GM21367 (cell line): ENCODE data around the gene CPHXL.

ENCODE experiments used
- ATAC-seq: cut with Tn5 transposase; IDR thresholded peaks from one replicate; pipeline ENCODE4 v1.9.1; 2021; ENCODE audit not compliant: unreplicated experiment

Gene CPHXL

GRCh38 chr16:75702242-75702641, 24.0 kb downstream of the CPHXL start:
- no peak for ATAC-seq

- no peak for ATAC-seq
These were observed 24.9 kb downstream of the CPHXL start, which contains the start of gene DUXB for GRCh38 chr16:75701361-75701760. Gene DUXB, minus strand, starts transcription at chr16:75701461. Its CDS starts 43 bp downstream, at chr16:75701418.

- ATAC-seq = no peak
These were observed 28.7 kb downstream of the CPHXL start for GRCh38 chr16:75697571-75697970.

- ATAC-seq = no peak
These were observed 30.6 kb downstream of the CPHXL start for GRCh38 chr16:75695708-75696107.

GRCh38 chr16:75687361-75687760, 38.9 kb downstream of the CPHXL start:
- ATAC-seq = no peak

GRCh38 chr16:75682308-75682707, 44.0 kb downstream of the CPHXL start:
- no peak for ATAC-seq

- ATAC-seq = no peak
These were observed 46.9 kb downstream of the CPHXL start for GRCh38 chr16:75679366-75679765.

- ATAC-seq = no peak
These were observed 49.4 kb downstream of the CPHXL start, which contains the start of gene CPHXL2 for GRCh38 chr16:75676909-75677308. Gene CPHXL2, minus strand, starts transcription at chr16:75677009. Its CDS starts 10 bp downstream, at chr16:75676999.

GRCh38 chr16:75667503-75667902, 58.8 kb downstream of the CPHXL start:
- no peak for ATAC-seq
